GM18517 (cell line): ENCODE measurements around the gene FBXO9.
"Not testable (repeated sequence)": the region's sequence is repeated elsewhere in the genome, so short reads cannot be mapped to it uniquely, and the experiment has no call there.

Source experiments
- ATAC-seq: cut with Tn5 transposase; IDR thresholded peaks from one replicate; pipeline ENCODE4 v1.9.1; 2021; ENCODE audit warnings: mild to moderate bottlenecking, moderate library complexity; ENCODE audit not compliant: unreplicated experiment

Gene FBXO9

DNA sequence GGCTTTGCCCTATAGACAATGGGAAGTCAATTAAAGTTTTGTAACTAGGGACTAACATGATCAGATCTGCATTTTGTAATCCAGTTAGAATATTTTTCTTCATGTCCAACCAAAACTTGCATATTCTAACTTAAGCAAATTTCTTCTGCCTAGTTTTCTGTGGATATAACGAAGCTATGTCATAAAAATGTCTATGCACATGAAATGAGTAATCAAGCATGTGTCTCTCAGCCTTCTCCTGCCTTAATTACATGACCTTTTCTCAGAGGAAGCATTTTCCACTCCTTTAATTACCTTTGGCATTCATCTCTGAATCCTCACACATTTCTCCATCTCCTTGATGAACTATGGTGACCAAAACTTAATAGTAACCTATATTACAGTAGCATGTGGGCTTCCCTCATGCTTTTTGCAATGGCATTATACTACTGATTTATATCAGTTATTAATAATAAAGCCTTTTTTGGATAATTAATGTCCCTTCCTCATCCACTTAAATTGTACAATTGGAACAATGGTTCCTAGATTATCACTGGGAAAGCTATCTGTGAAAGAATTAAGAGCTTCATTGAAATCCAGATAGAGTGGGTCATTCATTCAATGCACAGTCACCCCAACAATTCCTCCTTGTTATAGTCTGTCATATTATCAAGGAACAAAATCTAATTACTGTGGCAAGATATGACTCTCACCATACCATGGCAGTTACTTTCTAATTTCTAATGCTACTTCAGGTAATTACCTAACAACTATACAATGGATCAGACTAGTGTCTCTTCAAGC is 19.1 kb upstream of the FBXO9 start:
- no peak for ATAC-seq

DNA sequence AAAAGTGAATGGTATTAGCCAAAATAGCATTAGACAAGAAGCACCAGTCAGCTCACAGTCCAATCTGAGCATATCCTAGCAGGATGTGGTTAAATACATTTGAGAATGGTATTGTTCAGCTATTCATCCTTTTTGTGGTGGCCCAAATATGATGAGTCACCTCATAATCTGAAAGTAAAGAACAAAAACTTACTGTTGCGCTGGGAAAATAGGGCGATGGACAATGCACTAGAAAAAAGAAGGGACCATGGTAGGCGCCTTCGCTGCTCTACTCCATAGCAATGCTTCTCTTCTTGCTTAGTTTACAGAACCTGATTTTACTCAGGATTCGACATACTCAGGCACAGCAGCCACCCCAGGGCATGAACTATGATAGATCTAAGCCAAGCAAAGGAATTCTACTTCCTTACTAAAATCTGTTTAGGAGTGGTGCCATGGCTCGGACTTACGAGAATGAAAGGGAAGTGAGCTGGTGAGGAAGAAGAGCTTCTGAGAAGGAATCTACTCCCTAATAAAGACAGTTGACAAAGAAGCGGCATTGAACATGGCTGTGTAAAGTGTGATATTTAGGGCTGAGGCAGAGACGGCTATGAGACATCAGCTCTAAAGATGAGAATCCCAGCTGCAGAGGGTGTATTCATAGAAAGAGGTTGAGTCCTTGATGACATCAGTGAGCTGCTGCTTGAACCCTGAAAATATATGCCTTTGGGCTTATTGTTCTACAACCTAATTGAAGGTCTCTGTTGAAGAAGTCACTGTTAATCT is 16.6 kb upstream of the FBXO9 start:
- ATAC-seq = peak; percentile 94

DNA sequence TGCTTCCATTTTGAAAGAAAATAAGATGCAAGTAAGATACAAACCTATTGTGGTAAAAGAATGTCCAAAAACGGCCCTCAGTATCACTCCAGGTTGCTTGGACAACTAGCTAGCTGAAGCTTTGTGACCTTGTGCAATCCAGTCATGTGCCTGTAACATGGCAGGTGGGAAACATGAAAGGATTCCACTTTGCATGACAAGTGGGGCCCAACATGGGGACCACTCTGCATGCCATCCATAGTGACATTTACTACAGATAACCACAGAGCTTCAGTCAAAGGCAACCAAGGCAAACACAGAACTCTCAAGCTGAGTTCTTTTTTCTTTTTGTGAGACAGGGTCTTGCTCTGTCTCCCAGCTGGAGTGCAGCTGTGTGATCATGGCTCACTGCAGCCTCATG is 15.8 kb upstream of the FBXO9 start:
- ATAC-seq = no peak

DNA sequence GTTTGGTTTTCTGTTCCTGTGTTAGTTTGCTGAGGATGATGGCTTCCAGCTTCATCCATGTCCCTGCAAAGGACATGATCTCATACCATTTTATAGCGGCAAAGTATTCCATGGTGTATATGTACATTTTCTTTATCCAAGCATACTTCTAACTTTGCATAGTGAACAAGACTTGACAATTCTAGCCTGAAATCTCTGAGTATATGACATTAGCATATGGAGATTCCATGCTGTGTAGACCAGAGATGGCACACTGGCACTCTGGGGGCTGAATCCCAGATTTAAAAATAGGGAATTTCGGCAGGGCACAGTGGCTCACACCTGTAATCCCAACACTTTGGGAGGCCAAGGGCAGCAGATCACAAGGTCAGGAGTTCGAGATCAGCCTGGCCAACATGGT is 13.1 kb upstream of the FBXO9 start:
- ATAC-seq = not testable (repeated sequence)

DNA sequence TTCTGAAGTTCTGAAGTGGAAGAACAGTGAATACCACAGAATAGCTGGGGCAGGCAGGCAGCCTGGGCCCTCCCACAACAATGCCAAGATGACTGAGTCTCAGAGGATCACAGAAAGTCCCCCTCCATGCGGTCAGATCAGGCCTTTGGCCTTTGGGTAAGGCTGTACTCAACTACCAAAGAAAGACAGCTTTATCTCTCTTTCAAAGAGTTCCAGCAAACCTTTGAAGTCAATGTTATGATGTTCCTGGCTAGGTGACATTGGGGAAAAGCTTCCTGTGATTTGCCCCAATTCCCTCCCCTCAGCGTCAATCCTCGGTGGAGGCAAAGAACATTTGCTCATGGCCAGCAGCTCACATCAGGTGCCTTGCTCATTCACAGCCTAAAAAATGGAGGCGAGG is 10.7 kb upstream of the FBXO9 start:
- ATAC-seq = no peak

DNA sequence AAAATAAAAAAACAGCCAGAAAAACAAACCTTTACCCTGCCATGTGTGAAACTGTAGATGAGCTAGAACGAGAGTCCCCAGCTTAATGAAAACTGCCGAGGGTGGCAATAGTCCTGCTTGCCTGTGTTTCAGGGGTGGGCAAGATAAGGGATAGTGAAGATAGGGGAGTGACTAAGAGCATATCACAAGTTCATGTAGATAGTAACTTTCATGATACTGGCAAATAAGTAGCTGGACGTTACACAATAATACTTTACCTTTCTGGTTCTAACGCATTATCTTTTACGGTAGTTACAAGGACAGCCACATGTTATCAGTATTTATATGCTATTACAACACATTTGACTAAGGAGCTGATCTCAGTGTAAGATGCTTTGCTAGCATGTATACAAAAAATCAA is 9.3 kb upstream of the FBXO9 start:
- ATAC-seq = no peak

DNA sequence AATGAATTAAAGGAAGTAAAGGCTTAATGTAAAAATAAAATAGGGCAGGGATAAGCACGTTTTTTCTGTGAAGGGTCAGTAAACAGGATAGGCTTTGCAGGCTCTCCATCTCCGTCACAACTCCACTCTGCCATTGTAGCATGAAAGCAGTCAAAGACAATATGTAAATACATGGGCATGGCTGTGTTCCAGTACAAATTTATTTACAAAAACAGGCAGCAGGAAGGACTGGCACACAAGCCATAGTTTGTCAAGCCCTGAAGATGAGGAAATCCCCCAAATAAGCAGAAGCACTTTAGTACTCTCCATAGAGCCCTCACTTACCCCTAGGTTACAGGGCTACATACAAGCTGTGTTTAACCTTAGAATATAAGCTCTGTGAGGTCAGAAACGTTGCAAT is 8.9 kb upstream of the FBXO9 start:
- ATAC-seq = no peak

DNA sequence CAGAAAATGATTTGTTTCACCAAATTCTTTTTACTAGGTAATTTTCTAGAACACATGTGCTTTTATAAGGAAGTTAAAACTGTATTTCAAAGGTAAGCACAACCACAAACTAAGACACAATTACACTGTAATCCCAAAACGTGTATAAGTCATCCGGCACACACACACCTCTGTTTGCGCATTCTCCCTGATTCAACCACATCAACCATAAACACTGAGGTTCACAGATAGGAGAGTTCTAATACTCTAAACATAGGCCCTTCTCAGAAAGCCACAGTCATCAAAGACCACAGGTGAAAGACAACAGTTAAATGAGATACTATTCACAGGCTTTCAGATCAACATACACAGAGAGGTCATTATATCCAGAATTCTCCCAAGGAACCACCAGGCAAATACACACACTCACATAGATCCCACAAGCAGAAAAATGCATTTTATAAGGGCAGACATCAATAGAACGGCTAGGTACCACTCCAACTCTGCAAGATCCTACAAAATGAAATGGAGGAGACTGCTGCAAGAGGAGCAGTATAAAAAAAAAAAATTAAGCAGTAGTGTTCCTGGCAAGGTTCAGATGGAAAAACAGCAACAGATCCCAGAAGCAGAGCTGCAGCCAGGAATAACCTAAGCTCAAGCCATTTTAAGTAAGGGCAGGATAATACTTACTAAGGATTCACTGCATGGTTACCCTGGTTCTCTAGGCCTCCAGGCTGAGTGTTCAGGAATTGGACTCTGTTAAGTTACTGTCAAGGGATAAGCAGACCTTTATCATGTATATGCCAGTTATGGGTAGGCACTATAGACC is 6.6 kb upstream of the FBXO9 start:
- ATAC-seq = no peak

DNA sequence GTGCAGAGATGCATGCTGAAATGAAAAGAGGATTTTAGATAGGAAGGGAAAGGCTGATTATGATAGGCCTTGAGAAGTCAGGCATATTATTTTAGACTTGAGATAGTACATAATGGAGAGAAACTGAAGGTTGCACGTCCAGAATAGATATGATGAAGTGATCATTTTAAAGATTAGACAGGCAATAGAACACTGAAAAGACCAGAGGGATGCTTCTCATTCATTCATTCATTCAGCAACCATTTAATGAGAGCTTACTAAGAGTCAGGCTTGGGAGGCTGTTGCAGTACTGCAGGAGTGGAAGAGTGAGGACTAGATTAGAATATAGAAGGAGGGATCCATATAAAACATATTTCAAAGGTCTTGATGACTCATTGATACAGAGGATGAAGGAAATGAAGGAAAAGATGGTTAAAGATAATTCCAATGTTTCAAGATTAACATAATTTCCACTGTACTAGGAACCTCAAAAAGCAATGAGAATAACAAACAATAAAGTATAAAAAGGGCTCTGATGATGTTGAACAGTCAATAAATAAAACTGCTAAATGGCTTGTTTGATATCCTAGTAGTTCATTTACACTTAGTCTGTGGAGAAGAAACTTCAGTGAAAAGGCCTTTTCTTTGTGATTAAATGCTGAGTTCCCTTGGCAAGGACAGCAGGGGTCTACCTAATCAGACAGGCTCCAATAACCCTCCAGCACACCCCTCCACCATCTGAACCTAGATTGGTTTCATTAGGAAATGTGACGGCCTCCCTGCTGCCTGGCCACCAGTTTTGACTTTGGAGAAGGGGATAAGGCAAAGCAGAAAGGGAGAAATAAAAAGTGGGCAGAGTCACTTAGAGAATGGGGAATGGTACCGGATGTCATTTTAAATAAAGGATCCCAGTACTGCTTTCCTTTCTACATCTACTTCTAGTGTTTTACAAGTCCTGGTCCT is 5.3 kb upstream of the FBXO9 start:
- ATAC-seq = no peak

DNA sequence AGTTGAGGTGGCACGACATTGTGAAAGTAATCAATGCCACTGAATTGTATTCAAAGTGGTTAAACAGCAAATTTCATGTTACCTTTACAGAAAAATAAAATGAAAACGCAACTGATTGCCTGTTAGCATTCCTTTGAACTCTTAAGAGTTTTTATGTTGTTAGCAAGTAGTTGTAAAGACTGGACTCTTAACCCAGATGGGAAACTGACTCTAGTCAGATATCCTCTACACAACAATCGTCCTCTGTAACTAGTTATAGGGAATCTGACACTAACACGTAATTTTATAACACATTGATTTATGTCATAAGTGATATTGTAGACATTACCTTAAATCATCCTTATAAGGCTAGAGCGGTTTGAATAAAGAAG is 3.0 kb upstream of the FBXO9 start:
- no peak for ATAC-seq

DNA sequence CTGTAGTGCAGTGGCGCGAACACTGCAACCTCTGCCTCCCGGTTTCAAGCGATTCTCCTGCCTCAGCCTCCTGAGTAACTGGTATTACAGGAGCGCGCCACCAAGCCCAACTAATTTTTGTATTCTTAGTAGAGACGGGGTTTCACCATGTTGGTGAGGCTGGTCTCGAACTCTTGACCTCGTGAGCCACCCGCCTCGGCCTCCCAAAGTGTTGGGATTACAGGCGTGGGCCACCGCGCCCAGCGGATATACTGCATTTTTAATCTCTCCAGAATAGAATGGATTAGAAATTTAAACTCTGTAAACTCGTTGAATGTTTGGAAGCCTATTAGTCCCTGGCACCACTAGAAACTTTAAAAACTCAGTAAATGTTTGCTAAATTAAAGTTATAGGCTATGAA is 949 bp upstream of the FBXO9 start:
- ATAC-seq = not testable (repeated sequence)

DNA sequence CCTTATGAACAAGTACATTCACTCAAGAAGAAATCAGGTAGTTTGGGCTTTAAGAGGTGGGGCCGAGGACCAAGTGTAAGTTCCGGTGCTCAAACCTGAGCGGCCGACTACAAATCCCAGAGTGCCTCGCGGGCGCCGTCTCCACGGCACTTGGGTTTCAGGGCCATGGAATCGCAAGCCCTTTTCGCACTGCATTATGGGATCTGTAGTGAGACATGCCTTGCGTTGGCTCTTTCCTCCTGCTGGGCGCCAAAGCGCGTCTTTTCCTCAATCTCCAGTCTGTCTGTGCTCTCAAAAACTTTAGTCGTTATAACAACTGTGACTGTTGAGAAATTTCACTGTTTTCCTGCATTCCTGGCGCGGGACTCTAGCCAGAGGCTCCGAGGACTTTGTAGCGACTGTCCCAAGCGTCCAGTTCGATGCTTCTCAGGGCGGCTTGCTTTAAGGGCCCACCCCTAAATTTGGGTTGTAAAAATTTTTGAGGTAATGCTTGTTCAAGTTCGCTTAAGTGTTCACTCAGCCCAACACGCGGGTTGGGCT is 408 bp upstream of the FBXO9 start:
- peak; percentile 77 for ATAC-seq

DNA sequence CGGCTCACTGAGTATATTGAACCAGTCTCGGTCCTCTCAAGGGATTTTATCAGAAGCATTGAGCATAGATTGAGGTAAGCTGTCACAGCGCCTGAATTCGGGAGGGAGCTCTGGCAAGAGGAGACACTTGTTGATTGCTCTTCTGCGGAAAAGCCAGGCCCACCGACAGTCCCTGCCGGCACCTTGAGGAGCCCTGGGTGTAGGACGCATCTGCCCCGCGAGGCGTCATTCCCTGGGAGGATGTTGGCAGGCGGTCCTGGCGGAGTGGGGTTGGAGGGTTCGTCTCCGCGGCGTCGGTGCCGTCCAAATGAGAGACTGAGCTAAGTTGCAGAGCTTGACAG is 843 bp downstream of the FBXO9 start:
- no peak for ATAC-seq

DNA sequence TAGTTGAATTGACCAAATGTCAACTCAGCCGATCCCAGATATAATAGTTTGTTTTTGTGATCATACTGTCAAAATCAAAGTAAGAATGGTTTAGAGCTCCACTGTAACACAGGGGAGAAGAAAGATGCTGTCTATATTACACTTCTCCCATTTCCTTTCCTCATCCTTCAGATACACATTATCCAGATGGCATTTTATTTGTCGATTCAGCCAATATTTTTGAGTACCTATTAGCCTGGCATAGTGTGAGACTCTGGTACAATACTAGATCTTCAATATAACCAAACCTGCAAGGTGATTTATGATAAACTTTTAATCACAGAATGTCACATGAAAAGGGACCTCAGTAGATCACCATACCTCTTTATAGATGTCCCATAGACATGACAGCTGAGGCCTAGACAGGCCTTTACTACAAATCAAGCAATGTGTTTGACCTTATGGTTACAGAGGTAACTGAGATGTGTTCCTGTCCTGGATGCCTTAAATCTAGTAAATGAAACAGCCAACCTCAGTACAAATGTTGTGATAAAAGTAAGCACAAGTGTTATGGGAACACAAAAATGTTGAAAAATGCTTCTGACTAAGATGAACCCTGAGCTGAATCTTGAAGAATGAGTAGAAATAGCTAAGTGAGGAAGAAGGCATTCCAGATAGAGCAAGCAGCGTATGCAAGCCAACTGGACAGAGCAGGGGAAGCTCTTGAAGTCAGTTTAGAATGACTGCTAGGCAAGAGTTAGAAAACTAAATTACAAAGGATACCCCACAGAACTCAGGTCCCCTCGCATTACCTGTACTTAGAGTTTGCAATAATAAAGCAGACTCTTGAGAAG is 1.9 kb downstream of the FBXO9 start:
- no peak for ATAC-seq

DNA sequence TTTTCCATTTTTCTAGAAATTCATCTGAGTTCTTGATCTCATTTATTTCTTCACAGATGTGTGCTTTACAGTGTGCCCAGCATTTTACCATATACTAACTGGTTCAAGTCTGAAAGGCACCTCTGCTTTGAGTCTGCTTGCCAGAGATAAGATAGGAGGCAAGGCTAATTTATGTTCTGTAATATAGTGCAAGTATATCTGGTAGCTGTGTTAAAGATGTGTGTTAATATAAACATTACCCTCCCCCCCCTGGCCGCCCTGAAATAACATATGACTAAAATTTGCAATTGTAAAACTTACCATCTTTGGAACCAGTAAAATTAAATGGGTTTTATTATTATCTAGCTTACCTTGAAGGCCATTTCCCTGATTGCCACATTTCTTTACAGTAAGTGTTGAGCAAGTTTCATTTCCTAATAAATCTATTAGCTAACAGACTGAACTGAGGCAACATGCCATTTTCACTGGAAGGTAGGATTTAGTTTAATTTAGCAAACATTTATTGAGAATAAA is 2.7 kb downstream of the FBXO9 start:
- ATAC-seq = no peak

DNA sequence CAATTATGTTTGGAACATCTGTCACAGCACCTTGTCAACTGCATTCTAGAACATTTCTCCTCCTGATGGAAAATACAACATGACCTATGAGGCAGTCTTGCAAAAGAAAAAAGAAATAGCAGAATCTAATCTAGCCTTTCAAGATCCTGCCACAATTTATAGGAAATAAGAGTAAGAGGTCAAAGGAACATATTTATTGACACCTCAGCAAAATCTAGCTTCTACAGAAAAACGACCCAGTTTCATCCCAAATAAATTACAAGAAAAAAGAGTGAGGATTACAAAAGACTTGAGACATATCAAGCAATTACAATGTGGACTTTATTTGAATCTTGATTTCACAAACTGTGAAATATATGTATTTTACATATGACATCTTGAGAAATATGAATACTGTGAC is 4.2 kb downstream of the FBXO9 start:
- ATAC-seq = no peak

DNA sequence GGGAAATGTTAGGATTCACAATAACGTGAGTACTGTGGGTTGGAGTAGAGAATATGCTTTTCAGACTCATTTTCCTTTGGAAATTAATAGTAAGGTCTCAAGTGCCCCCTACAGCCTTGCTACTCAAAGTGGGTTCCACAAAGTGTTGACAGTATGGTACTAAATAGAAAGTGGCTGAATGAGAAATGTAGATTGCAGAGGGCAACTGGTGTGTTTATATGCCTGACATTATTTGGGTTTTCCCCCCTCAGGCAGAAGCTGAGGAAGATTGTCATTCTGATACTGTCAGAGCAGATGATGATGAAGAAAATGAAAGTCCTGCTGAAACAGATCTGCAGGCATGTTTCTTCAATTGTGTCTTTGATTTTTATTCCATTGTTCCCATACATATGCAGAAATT is 5.6 kb downstream of the FBXO9 start:
- ATAC-seq = peak; percentile 65

DNA sequence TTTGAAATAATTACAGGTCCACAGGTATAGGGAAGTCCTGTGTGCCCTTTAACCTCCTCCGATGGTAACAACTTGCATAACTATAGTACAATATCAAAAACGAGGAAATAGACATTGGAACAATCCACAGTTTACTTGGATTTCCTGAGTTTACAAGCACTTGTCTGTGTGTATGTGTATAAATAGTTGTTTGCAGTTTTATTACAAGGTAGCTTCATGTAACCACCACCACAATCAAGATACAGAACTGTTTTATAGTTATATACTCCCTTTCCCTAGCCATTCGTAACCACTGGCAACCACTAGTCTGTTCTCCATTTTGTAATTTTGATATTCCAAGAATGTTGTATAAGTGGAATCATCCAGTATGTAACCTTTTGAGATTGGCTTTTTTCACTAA is 9.1 kb downstream of the FBXO9 start:
- ATAC-seq = no peak

DNA sequence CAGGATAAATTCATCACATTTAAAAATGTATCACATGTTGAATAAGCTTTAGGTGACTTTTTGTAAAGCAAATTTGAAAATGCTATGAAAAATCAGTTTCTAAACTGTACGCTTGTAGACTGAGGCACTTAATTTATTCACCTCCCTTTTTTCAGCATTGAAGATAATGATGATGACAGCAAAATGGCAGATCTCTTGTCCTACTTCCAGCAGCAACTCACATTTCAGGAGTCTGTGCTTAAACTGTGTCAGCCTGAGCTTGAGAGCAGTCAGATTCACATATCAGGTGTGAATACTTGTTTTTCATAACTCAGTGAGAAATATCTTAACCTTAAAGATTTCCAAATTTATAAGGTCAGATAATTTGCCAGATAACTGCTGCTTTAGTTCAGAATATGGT is 15.6 kb downstream of the FBXO9 start:
- ATAC-seq = no peak
